GM12873 (cell line): ENCODE measurements around the gene ARHGAP26.

Experiments
- CTCF ChIP-seq: IDR thresholded peaks from 2 replicates; pipeline ENCODE4 v1.5.1; 2012; ENCODE audit warnings: low read depth, mild to moderate bottlenecking, moderate library complexity, low read length, control low read depth; ENCODE audit not compliant: insufficient read depth; ENCODE audit errors: missing control alignments

ARHGAP26 gene, protein sequence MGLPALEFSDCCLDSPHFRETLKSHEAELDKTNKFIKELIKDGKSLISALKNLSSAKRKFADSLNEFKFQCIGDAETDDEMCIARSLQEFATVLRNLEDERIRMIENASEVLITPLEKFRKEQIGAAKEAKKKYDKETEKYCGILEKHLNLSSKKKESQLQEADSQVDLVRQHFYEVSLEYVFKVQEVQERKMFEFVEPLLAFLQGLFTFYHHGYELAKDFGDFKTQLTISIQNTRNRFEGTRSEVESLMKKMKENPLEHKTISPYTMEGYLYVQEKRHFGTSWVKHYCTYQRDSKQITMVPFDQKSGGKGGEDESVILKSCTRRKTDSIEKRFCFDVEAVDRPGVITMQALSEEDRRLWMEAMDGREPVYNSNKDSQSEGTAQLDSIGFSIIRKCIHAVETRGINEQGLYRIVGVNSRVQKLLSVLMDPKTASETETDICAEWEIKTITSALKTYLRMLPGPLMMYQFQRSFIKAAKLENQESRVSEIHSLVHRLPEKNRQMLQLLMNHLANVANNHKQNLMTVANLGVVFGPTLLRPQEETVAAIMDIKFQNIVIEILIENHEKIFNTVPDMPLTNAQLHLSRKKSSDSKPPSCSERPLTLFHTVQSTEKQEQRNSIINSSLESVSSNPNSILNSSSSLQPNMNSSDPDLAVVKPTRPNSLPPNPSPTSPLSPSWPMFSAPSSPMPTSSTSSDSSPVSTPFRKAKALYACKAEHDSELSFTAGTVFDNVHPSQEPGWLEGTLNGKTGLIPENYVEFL

GRCh38 chr5:142769793-142770649, at the start of gene ARHGAP26:
TSS of gene ARHGAP26 (plus strand) at chr5:142770377. CDS start at chr5:142770762, 385 bp downstream.
- TF ChIP-seq CTCF = peak; percentile 10

GRCh38 chr5:142720641-142721271, 49.4 kb upstream of the ARHGAP26 start:
- no peak for TF ChIP-seq CTCF

- no peak for TF ChIP-seq CTCF
Measured at GRCh38 chr5:142722146-142722545, 48.0 kb upstream of the ARHGAP26 start.

DNA sequence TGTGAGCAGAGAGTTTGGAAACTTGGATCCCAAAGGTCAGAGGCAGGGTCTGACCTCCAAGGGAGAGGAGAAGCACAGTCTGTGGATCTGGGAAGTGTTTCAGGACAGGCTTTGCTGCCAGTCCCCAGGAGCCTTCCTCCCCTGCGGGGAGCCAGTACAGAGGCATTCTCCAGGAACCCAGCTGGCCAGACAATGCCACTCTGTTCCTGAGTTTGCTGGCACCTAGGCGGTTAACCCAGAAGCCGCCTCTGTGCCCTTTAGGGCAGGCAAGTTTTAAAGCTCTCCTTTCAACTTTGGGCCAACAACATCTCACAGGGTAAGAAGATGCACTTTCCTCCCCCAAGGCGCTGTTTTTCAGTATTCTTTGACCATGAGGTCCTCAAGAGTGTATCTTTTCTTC, 47.3 kb upstream of the ARHGAP26 start:
- no peak for TF ChIP-seq CTCF

- TF ChIP-seq CTCF = no peak
Measured at GRCh38 chr5:142724821-142725220, 45.4 kb upstream of the ARHGAP26 start.

GRCh38 chr5:142725231-142726187, 44.7 kb upstream of the ARHGAP26 start:
- TF ChIP-seq CTCF = no peak
